BLaER1 (cell line): Measurements from ENCODE around the gene LZTS2.

ENCODE experiments used
- H3K27ac ChIP-seq: shearing (Covaris generic); formaldehyde crosslinking; 2 replicates; pipeline ENCODE4 v1.8.1; 2022
- H3K27me3 ChIP-seq: shearing (Covaris generic); formaldehyde crosslinking; 2 replicates; pipeline ENCODE4 v1.8.1; 2022
- H3K36me3 ChIP-seq: shearing (Covaris generic); formaldehyde crosslinking; 2 replicates; pipeline ENCODE4 v1.8.1; 2022
- H3K4me1 ChIP-seq: shearing (Covaris generic); formaldehyde crosslinking; 2 replicates; pipeline ENCODE4 v1.8.1; 2022
- H3K4me2 ChIP-seq: shearing (Covaris generic); formaldehyde crosslinking; 2 replicates; pipeline ENCODE4 v1.8.1; 2022
- H3K4me3 ChIP-seq: shearing (Covaris generic); formaldehyde crosslinking; 2 replicates; pipeline ENCODE4 v1.8.1; 2022
- H3K9ac ChIP-seq: shearing (Covaris generic); formaldehyde crosslinking; 2 replicates; pipeline ENCODE4 v1.8.1; 2022
- H3K9me3 ChIP-seq: shearing (Covaris generic); formaldehyde crosslinking; 2 replicates; pipeline ENCODE4 v1.8.1; 2022
- H4K20me1 ChIP-seq: shearing (Covaris generic); formaldehyde crosslinking; 2 replicates; pipeline ENCODE4 v1.8.1; 2022
- Cebpa-rat ChIP-seq: shearing (Covaris generic); IDR thresholded peaks from 2 replicates; pipeline ENCODE4 v1.8.1; 2022

Gene LZTS2

GRCh38 chr10:100978121-100978900 is 21.3 kb upstream of the LZTS2 start:
- no peak overlapping the region for H3K9ac ChIP-seq
- no peak overlapping the region for H3K4me2 ChIP-seq
- H3K4me1 ChIP-seq = no peaks in the 10 kb centered on the region
- peaks cover 10% of the 10 kb centered on the region for H4K20me1 ChIP-seq
- no peak overlapping the region for H3K27ac ChIP-seq
- peaks cover 60% of the 10 kb centered on the region for H3K36me3 ChIP-seq
- H3K27me3 ChIP-seq = no peaks in the 10 kb centered on the region
- no peak for TF ChIP-seq Cebpa-rat
- H3K9me3 ChIP-seq = no peaks in the 10 kb centered on the region
- no peak overlapping the region for H3K4me3 ChIP-seq

DNA sequence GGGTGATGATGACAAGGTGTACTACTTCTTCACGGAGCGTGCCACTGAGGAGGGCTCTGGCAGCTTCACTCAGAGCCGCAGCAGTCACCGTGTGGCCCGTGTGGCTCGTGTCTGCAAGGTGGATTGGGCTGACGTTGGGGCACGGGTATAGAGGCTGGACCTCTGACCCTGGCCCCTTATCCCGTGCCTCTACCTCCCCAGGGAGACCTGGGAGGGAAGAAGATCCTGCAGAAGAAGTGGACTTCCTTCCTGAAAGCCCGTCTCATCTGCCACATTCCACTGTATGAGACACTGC is 20.8 kb upstream of the LZTS2 start:
- no peak overlapping the region for H3K9ac ChIP-seq
- H4K20me1 ChIP-seq = peaks cover 10% of the 10 kb centered on the region
- H3K36me3 ChIP-seq = peaks cover 63% of the 10 kb centered on the region
- H3K4me2 ChIP-seq = no peak overlapping the region
- TF ChIP-seq Cebpa-rat = no peak
- no peaks in the 10 kb centered on the region for H3K4me1 ChIP-seq
- no peak overlapping the region for H3K27ac ChIP-seq
- H3K27me3 ChIP-seq = no peaks in the 10 kb centered on the region
- H3K9me3 ChIP-seq = no peaks in the 10 kb centered on the region
- H3K4me3 ChIP-seq = no peak overlapping the region

DNA sequence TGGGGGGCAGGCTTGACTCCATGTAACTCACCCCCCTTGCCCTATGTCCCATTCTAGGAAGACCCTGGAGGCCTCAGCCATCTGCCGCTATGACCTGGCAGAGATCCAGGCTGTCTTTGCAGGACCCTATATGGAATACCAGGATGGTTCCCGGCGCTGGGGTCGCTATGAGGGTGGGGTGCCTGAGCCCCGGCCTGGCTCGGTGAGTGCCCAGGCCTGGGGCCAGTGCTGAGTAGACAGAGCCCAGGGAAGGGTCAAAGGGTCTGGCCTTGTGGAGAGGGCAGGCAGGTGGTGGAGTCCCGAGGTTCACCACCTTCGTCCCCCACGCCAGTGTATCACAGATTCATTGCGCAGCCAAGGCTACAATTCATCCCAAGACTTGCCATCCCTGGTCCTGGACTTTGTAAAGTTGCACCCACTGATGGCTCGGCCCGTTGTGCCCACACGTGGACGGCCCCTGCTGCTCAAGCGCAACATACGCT is 19.8 kb upstream of the LZTS2 start:
- H3K9me3 ChIP-seq = no peaks in the 10 kb centered on the region
- H3K27ac ChIP-seq = no peak overlapping the region
- TF ChIP-seq Cebpa-rat = no peak
- H4K20me1 ChIP-seq = peaks cover 14% of the 10 kb centered on the region
- H3K4me1 ChIP-seq = no peaks in the 10 kb centered on the region
- H3K4me3 ChIP-seq = no peak overlapping the region
- H3K27me3 ChIP-seq = no peaks in the 10 kb centered on the region
- H3K36me3 ChIP-seq = peaks cover 73% of the 10 kb centered on the region
- no peak overlapping the region for H3K9ac ChIP-seq
- H3K4me2 ChIP-seq = no peak overlapping the region

- peaks cover 2% of the 10 kb centered on the region; the same call in 1 of the 2 replicates for H3K4me1 ChIP-seq
- no peak overlapping the region for H3K9ac ChIP-seq
- peaks cover 78% of the 10 kb centered on the region for H3K36me3 ChIP-seq
- H4K20me1 ChIP-seq = peaks cover 19% of the 10 kb centered on the region
- no peak overlapping the region for H3K4me2 ChIP-seq
- H3K27ac ChIP-seq = no peak overlapping the region
- TF ChIP-seq Cebpa-rat = no peak
- no peaks in the 10 kb centered on the region for H3K27me3 ChIP-seq
- H3K9me3 ChIP-seq = no peaks in the 10 kb centered on the region
- H3K4me3 ChIP-seq = no peak overlapping the region
Observed at GRCh38 chr10:100980311-100980710, 19.3 kb upstream of the LZTS2 start.

GRCh38 chr10:100980711-100981110 is 18.9 kb upstream of the LZTS2 start:
- Histone ChIP-seq H3K9me3 (no peaks in the 10 kb centered on the region), H3K9ac (no peak overlapping the region), H4K20me1 (peaks cover 23% of the 10 kb centered on the region), H3K4me2 (no peak overlapping the region), H3K27ac (no peak overlapping the region), H3K4me3 (no peak overlapping the region), H3K36me3 (peaks cover 82% of the 10 kb centered on the region), H3K4me1 (peaks cover 6% of the 10 kb centered on the region), H3K27me3 (no peaks in the 10 kb centered on the region)
- TF ChIP-seq Cebpa-rat = no peak

DNA sequence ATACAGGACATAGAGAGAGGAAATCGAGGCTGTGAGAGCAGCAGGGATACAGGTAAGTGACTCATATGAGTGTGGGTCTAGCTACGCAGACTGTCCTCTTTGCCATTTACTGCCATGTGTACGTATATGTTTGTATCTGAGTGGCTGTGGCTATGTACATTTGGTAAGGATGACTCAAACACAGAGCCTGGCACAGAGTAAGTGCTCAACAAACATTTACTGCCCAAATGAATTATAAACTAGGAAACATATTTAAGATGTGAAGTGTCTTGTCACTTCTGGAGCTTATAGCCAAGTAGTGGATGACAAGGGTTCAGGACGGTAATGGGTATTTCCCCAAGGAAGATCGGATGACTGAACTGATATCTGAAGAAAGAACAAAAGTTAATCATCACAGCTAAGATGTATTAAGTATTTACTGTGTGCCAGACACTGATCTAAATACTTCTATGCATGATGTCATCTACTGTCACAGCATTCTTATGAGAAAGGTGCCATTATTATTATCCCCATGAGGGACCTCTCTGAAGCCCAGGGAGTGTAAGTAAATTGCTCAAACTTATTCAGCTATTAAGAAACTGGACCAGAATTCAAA is 18.3 kb upstream of the LZTS2 start:
- H3K27me3 ChIP-seq = no peaks in the 10 kb centered on the region
- no peak overlapping the region for H3K9ac ChIP-seq
- no peaks in the 10 kb centered on the region for H3K9me3 ChIP-seq
- peaks cover 12% of the 10 kb centered on the region for H3K4me1 ChIP-seq
- H3K27ac ChIP-seq = no peak overlapping the region
- H4K20me1 ChIP-seq = peaks cover 29% of the 10 kb centered on the region
- H3K4me3 ChIP-seq = no peak overlapping the region
- H3K36me3 ChIP-seq = peaks cover 87% of the 10 kb centered on the region
- TF ChIP-seq Cebpa-rat = no peak
- H3K4me2 ChIP-seq = no peak overlapping the region

- H3K27me3 ChIP-seq = no peaks in the 10 kb centered on the region
- peaks cover 28% of the 10 kb centered on the region; the same call in 1 of the 2 replicates for H4K20me1 ChIP-seq
- H3K36me3 ChIP-seq = peaks cover 79% of the 10 kb centered on the region
- H3K9me3 ChIP-seq = no peaks in the 10 kb centered on the region
- no peak for TF ChIP-seq Cebpa-rat
- H3K27ac ChIP-seq = no peak overlapping the region
- H3K4me2 ChIP-seq = no peak overlapping the region
- H3K4me3 ChIP-seq = no peak overlapping the region
- H3K9ac ChIP-seq = no peak overlapping the region
- H3K4me1 ChIP-seq = peaks cover 23% of the 10 kb centered on the region
Observed at GRCh38 chr10:100982916-100983830, 16.4 kb upstream of the LZTS2 start.

DNA sequence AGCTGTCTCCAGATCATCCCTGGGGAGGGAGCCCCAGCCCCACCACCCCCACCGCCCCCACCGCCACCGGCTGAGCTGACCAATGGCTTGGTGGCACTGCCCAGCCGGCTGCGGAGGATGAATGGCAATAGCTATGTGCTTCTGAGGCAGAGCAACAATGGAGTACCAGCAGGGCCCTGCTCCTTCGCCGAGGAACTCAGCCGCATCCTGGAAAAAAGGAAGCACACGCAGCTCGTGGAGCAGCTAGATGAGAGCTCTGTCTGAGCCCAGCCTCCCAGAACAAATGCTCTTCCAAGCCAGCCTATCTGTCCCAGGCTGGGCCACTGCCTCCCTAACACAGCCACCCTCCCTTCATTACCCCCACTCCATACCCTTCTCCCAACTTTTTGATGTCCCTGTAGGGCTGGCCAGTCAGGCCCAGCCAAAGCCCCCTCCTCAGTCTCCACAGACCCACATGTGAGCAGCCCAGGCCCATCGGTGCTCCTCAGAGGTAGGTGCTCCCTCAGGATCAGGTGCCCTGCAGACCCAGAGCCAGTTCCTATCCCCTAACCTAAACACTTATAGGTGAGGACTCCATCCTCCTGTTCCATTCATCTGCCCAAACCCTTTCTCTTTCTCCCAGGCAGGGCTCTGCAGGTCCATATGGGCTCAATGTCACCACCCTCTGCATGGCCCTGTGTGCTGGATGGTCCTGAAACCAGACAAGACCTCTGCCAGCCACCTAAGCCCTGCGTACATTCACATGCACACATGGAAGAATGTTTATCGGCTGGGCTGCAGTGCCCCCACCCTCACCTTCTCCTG is 15.5 kb upstream of the LZTS2 start:
- H3K9me3 ChIP-seq = no peaks in the 10 kb centered on the region
- H3K9ac ChIP-seq = no peak overlapping the region
- TF ChIP-seq Cebpa-rat = no peak
- peaks cover 32% of the 10 kb centered on the region for H3K4me1 ChIP-seq
- no peak overlapping the region for H3K4me3 ChIP-seq
- H3K4me2 ChIP-seq = no peak overlapping the region
- H3K27ac ChIP-seq = no peak overlapping the region
- peaks cover 76% of the 10 kb centered on the region for H3K36me3 ChIP-seq
- no peaks in the 10 kb centered on the region for H3K27me3 ChIP-seq
- H4K20me1 ChIP-seq = peaks cover 37% of the 10 kb centered on the region

DNA sequence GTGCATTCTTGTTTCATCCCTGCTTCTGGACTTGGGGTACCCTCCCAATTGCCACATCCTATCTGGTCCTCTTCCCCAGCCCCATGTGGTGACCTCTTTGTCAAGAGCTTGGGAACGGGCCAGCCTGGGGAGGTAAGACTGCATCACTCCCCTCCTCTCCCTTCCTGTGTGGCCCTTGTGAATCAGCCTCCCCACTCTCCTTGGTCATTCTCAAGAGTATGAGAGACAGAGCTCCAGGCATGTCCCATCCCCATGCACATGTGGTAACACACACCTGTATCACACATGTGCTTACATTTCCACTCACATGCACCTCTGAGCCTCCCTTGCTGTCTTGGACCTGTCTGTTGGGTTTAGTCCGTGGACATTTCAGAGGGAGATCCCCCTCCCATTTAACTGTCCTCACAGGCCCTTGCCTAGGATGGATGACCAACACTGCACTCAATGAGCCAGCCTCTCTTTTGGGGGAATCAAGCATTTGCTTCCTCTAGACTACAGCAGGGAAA is 14.9 kb upstream of the LZTS2 start:
- Histone ChIP-seq H3K4me2 (no peak overlapping the region), H3K27ac (no peak overlapping the region), H3K27me3 (no peaks in the 10 kb centered on the region), H3K36me3 (peaks cover 76% of the 10 kb centered on the region), H3K9me3 (no peaks in the 10 kb centered on the region), H3K4me1 (peaks cover 39% of the 10 kb centered on the region), H4K20me1 (peaks cover 43% of the 10 kb centered on the region), H3K9ac (no peak overlapping the region), H3K4me3 (no peak overlapping the region)
- TF ChIP-seq Cebpa-rat = no peak
